ENCODE data around the gene PLA2G6.
"Not testable (repeated sequence)": the region's sequence is repeated elsewhere in the genome, so short reads cannot be mapped to it uniquely, and the experiment has no call there.

The PLA2G6 gene

GRCh38 chr22:38117556-38117955, 64.1 kb downstream of the PLA2G6 start:
- H3K4me1 ChIP-seq (ENCODE audit: control insufficient read depth in 1 of 2, insufficient read depth in 2 of 2, low read length in 2 of 2); H3K79me2 ChIP-seq (ENCODE audit: control insufficient read depth, insufficient read depth, low read length, poor library complexity); DNase-seq; H3K14ac ChIP-seq (ENCODE audit: low read length); H3K9me3 ChIP-seq (ENCODE audit: insufficient read depth, low read depth, low read length); H2BK120ac ChIP-seq (ENCODE audit: insufficient read depth, low read length, poor library complexity); H4K91ac ChIP-seq (ENCODE audit: low read depth, low read length); H4K12ac ChIP-seq (ENCODE audit: low read depth, low read length); H3K27me3 ChIP-seq (ENCODE audit: insufficient read depth, low read length); H3K36me3 ChIP-seq (ENCODE audit: control insufficient read depth in 1 of 2, insufficient read depth in 2 of 2, low read length in 2 of 2); H3K27ac ChIP-seq (ENCODE audit: low read depth, low read length); H2BK12ac ChIP-seq (ENCODE audit: low read length); H4K8ac ChIP-seq (ENCODE audit: low read depth, low read length); H3K23ac ChIP-seq (ENCODE audit: low read length); H3K4me3 ChIP-seq (ENCODE audit: low read depth, low read length); H3K18ac ChIP-seq (ENCODE audit: low read length); H3K4ac ChIP-seq (ENCODE audit: low read depth, low read length); H2BK5ac ChIP-seq (ENCODE audit: low read depth, low read length, poor library complexity); H2AK5ac ChIP-seq (ENCODE audit: low read length); H3K4me2 ChIP-seq (ENCODE audit: low read length); H3K9ac ChIP-seq (ENCODE audit: low read length); H3K79me1 ChIP-seq (ENCODE audit: low read length); H2AFZ ChIP-seq (ENCODE audit: insufficient read depth, low read length, poor library complexity): not testable (repeated sequence)
- no CpG with 5 or more reads among the region's 10 CpGs for WGBS (ENCODE audit: extremely low coverage, insufficient coverage, insufficient read length)

DNA sequence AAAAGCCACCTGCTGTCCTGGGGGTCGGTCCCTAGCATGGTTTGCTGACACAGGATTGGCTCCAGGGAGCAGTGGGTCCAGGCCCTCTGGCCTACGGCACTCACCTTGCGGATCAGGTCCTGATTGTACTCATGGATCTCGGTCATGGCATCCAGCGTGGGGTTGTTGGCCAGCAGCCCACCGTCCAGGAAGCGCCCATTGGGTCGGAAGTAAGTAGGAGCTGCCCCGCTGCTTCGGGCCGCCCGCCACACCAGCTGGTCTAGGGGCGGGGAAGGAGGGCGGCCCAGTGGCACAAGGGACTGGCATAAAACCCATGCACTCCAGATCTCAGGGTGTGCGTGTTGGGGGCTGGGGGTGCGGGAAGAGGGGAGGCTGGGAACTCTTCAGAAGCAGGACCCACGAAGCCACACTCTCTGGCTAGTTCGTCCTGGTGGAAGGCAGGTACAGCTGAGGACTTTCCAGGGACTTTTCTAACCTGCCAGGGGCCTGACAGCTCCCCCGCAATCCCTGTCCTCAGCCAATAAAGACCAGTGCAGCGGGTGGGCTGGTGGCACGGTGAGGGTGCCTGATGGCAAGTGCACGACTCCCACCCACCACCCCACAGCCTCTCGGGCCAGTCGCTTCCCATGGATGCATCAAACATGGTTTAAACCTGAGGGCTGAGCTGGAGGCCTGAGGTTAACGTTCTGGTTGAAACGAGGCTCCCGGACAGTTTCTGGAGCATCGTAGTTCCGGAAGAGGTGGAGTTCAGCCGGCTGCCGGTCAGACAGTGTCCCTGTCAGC, 66.0 kb downstream of the PLA2G6 start:
- H2BK5ac ChIP-seq (ENCODE audit: low read depth, low read length, poor library complexity): no peak overlapping the region
- no CpG with 5 or more reads among the region's 31 CpGs for WGBS (ENCODE audit: extremely low coverage, insufficient coverage, insufficient read length)
- H3K36me3 ChIP-seq (ENCODE audit: control insufficient read depth in 1 of 2, insufficient read depth in 2 of 2, low read length in 2 of 2): no peaks in the 10 kb centered on the region
- H3K9ac ChIP-seq (ENCODE audit: low read length): no peak overlapping the region
- no peak overlapping the region for H4K91ac ChIP-seq (ENCODE audit: low read depth, low read length)
- H4K12ac ChIP-seq (ENCODE audit: low read depth, low read length): no peak overlapping the region
- H3K14ac ChIP-seq (ENCODE audit: low read length): no peak overlapping the region
- H2BK120ac ChIP-seq (ENCODE audit: insufficient read depth, low read length, poor library complexity): no peak overlapping the region
- H4K8ac ChIP-seq (ENCODE audit: low read depth, low read length): no peak overlapping the region
- peaks cover 2 to 3% of the 10 kb centered on the region in 2 experiments for H3K4me1 ChIP-seq (ENCODE audit: control insufficient read depth in 1 of 2, insufficient read depth in 2 of 2, low read length in 2 of 2)
- H2BK12ac ChIP-seq (ENCODE audit: low read length): no peak overlapping the region
- no peak overlapping the region for H3K4ac ChIP-seq (ENCODE audit: low read depth, low read length)
- no peak overlapping the region for H2AFZ ChIP-seq (ENCODE audit: insufficient read depth, low read length, poor library complexity)
- no peaks in the 10 kb centered on the region for H3K9me3 ChIP-seq (ENCODE audit: insufficient read depth, low read depth, low read length)
- H3K4me3 ChIP-seq (ENCODE audit: low read depth, low read length): no peak overlapping the region
- H3K27ac ChIP-seq (ENCODE audit: low read depth, low read length): no peak overlapping the region
- no peaks in the 10 kb centered on the region for H3K79me2 ChIP-seq (ENCODE audit: control insufficient read depth, insufficient read depth, low read length, poor library complexity)
- H3K27me3 ChIP-seq (ENCODE audit: insufficient read depth, low read length): no peaks in the 10 kb centered on the region
- no peaks in the 10 kb centered on the region for H3K79me1 ChIP-seq (ENCODE audit: low read length)
- no peak for DNase-seq
- H2AK5ac ChIP-seq (ENCODE audit: low read length): no peak overlapping the region
- no peak overlapping the region for H3K4me2 ChIP-seq (ENCODE audit: low read length)
- no peak overlapping the region for H3K23ac ChIP-seq (ENCODE audit: low read length)
- no peak overlapping the region for H3K18ac ChIP-seq (ENCODE audit: low read length)

- Histone ChIP-seq H3K27me3 (ENCODE audit: insufficient read depth, low read length) (no peaks in the 10 kb centered on the region), H2BK120ac (ENCODE audit: insufficient read depth, low read length, poor library complexity) (no peak overlapping the region), H3K9ac (ENCODE audit: low read length) (no peak overlapping the region), H3K23ac (ENCODE audit: low read length) (no peak overlapping the region), H3K9me3 (ENCODE audit: insufficient read depth, low read depth, low read length) (no peaks in the 10 kb centered on the region), H3K27ac (ENCODE audit: low read depth, low read length) (no peak overlapping the region), H3K79me2 (ENCODE audit: control insufficient read depth, insufficient read depth, low read length, poor library complexity) (no peaks in the 10 kb centered on the region), H2AK5ac (ENCODE audit: low read length) (no peak overlapping the region), H4K8ac (ENCODE audit: low read depth, low read length) (no peak overlapping the region), H4K91ac (ENCODE audit: low read depth, low read length) (no peak overlapping the region), H3K14ac (ENCODE audit: low read length) (no peak overlapping the region), H3K4me1 (ENCODE audit: control insufficient read depth in 1 of 2, insufficient read depth in 2 of 2, low read length in 2 of 2) (peaks cover 2 to 3% of the 10 kb centered on the region in 2 experiments), H2BK5ac (ENCODE audit: low read depth, low read length, poor library complexity) (no peak overlapping the region), H3K79me1 (ENCODE audit: low read length) (no peaks in the 10 kb centered on the region), H2AFZ (ENCODE audit: insufficient read depth, low read length, poor library complexity) (no peak overlapping the region), H3K36me3 (ENCODE audit: control insufficient read depth in 1 of 2, insufficient read depth in 2 of 2, low read length in 2 of 2) (no peaks in the 10 kb centered on the region), H3K18ac (ENCODE audit: low read length) (no peak overlapping the region), H2BK12ac (ENCODE audit: low read length) (no peak overlapping the region), H4K12ac (ENCODE audit: low read depth, low read length) (no peak overlapping the region), H3K4me3 (ENCODE audit: low read depth, low read length) (no peak overlapping the region), H3K4me2 (ENCODE audit: low read length) (no peak overlapping the region), H3K4ac (ENCODE audit: low read depth, low read length) (no peak overlapping the region)
- no CpG with 5 or more reads among the region's 32 CpGs for WGBS (ENCODE audit: extremely low coverage, insufficient coverage, insufficient read length)
- DNase-seq: peak; percentile 84 to 93
These were observed 66.9 kb downstream of the PLA2G6 start for GRCh38 chr22:38114484-38115398.

DNA sequence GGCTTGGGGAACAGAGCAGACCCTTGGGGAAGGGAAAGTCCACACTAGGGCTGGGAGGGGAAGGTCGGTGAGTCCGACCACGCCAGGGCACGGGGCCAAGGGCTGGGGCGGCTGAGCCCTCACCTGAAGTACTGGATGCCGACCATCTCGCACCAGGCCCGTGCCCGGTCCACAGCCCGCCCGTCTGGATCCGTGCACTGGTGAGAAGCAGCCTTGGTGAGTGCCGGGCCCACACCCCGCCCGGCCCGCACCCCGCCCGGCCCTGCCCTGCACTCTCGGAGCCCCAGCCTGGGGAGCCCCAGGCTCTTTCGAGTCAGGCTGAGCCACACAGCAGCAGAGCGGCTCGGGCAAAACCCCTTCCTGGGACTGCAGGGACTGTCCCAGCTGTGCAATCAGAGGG, 69.2 kb downstream of the PLA2G6 start:
- H3K9me3 ChIP-seq (ENCODE audit: insufficient read depth, low read depth, low read length): no peaks in the 10 kb centered on the region
- H3K79me2 ChIP-seq (ENCODE audit: control insufficient read depth, insufficient read depth, low read length, poor library complexity): no peaks in the 10 kb centered on the region
- no peak overlapping the region for H3K27ac ChIP-seq (ENCODE audit: low read depth, low read length)
- no peak overlapping the region for H3K18ac ChIP-seq (ENCODE audit: low read length)
- no peak overlapping the region for H3K4me2 ChIP-seq (ENCODE audit: low read length)
- H3K4me1 ChIP-seq (ENCODE audit: control insufficient read depth in 1 of 2, insufficient read depth in 2 of 2, low read length in 2 of 2): peaks cover 2 to 3% of the 10 kb centered on the region in 2 experiments
- H4K91ac ChIP-seq (ENCODE audit: low read depth, low read length): no peak overlapping the region
- H3K4me3 ChIP-seq (ENCODE audit: low read depth, low read length): no peak overlapping the region
- no peak overlapping the region for H3K14ac ChIP-seq (ENCODE audit: low read length)
- no peak overlapping the region for H4K12ac ChIP-seq (ENCODE audit: low read depth, low read length)
- H3K23ac ChIP-seq (ENCODE audit: low read length): no peak overlapping the region
- H2BK5ac ChIP-seq (ENCODE audit: low read depth, low read length, poor library complexity): no peak overlapping the region
- no peak overlapping the region for H3K9ac ChIP-seq (ENCODE audit: low read length)
- H4K8ac ChIP-seq (ENCODE audit: low read depth, low read length): no peak overlapping the region
- no peak for DNase-seq
- H3K27me3 ChIP-seq (ENCODE audit: insufficient read depth, low read length): no peaks in the 10 kb centered on the region
- WGBS (ENCODE audit: extremely low coverage, insufficient coverage, insufficient read length): no CpG with 5 or more reads among the region's 22 CpGs
- H2AFZ ChIP-seq (ENCODE audit: insufficient read depth, low read length, poor library complexity): no peak overlapping the region
- H3K79me1 ChIP-seq (ENCODE audit: low read length): no peaks in the 10 kb centered on the region
- no peak overlapping the region for H2AK5ac ChIP-seq (ENCODE audit: low read length)
- H2BK120ac ChIP-seq (ENCODE audit: insufficient read depth, low read length, poor library complexity): no peak overlapping the region
- no peaks in the 10 kb centered on the region for H3K36me3 ChIP-seq (ENCODE audit: control insufficient read depth in 1 of 2, insufficient read depth in 2 of 2, low read length in 2 of 2)
- H3K4ac ChIP-seq (ENCODE audit: low read depth, low read length): no peak overlapping the region
- no peak overlapping the region for H2BK12ac ChIP-seq (ENCODE audit: low read length)
